H7 (cell line): ENCODE data around the gene ERC2. TPM values are rescaled to one million over a fixed set of nuclear protein-coding genes. Genes with fewer than 3 reads are reported as not detected.

Source experiments
- DNase-seq: peaks from one replicate; pipeline ENCODE4 v3.0.0; 2012
- H3K27me3 ChIP-seq: 2 replicates; pipeline ENCODE4 v1.6.0; 2011; ENCODE audit warnings: mild to moderate bottlenecking, low read length; ENCODE audit not compliant: control insufficient read depth, insufficient read depth
- H3K36me3 ChIP-seq: replicated peaks from 2 replicates; pipeline ENCODE4 v1.5.1; 2011; ENCODE audit warnings: low read length; ENCODE audit not compliant: control insufficient read depth, insufficient read depth
- H3K4me3 ChIP-seq: 2 replicates; pipeline ENCODE4 v1.5.1; 2011; ENCODE audit warnings: low read depth, mild to moderate bottlenecking, control low read depth, low read length, moderate library complexity; ENCODE audit not compliant: insufficient read depth
- total RNA-seq: library from RNA; depleted of rRNA; stranded (reverse); fragments of >200 nt; shearing (Covaris generic); gene quantifications from 2 replicates; pipeline ENCODE4 v1.2.3, GENCODE V29; 2014

The ERC2 gene
- total RNA-seq, 1 experiment from 2014 or later, result 2.4 TPM

DNA sequence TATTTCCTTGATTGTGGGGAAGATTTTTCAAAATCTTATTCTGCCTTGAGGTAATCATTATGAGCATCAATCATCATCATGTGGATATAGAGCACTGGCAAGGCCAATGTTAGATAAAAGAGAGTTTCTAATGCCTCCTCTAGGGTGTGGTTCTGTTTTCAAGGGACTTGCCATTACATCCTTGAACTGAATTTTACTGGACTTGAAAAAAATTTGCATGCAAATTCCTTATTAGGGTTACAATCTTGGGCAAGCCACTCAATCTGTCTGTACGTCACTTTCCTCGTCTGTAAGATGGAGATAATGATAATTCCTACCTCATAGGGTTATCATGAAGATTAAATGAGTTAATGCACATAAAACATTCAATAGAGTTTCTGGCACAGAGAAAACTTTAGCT is 825.0 kb downstream of the ERC2 start:
- no peaks in the 10 kb centered on the region for H3K36me3 ChIP-seq

DNA sequence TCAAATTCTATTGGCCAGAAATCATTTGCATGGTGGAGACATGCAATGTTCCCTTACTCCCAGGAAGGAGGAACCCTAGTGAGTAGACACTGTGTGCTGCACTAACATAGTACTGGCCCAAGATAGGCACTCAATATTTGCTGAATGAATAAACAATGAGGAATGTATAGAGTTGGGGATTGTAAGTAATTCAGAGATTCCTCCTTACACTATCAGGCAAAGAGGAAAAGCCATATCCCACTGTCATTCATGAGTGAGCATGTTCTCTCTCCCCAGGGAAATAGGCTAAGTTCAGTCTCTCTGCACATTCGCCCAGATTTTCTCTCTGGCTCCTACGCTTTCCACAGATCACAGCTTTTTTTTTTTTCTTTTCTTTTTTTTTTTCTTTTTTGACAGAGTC is 826.3 kb downstream of the ERC2 start:
- no peaks in the 10 kb centered on the region for H3K36me3 ChIP-seq
- DNase-seq, result no peak
- no peak overlapping the region for H3K4me3 ChIP-seq
- H3K27me3 ChIP-seq, result no peaks in the 10 kb centered on the region

More for the DNA sequence above, 825.0 kb downstream of the ERC2 start:
- H3K27me3 ChIP-seq, result no peaks in the 10 kb centered on the region
- H3K4me3 ChIP-seq, result no peak overlapping the region
- DNase-seq, result no peak

DNA sequence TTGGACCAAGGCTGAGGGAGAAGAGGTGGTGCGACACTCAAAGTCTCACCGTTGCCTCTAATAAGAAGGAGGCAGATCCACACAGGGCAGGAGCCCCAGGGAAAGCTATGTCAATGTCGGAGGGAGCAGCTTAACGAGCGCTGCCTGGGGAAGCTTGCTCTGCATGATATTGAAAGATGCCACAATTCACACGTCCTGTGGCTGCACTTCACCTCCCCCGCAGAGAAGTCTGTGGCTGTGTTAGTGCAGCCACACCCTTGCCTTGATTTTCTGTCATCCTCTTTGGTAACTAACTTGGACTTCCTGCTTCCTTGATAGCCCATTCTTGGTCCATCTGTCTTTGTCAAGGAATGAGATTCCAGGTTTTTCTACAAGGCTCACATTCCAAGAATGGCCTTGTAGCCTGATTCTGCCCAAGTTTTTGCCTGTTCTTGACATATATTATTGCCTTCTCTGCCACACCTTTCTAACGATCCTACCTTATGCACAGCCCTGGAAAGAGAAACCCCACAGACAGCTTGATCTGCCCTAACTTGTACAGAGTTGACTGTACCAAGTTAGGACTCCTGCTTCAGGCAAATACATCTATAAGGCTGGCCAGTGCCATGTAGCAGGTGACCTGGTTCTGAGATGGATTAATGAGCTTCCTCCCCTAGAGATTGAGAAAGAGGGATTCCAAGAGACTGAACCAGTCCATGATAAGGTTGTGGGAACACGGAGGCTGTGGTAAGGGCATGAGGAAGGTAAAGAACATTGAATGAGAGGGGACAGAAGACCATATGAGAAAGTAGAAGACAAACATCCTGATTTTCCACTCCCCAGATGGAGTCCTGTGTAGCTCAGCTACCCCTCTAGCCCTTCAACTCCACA is 828.1 kb downstream of the ERC2 start:
- H3K36me3 ChIP-seq, result no peaks in the 10 kb centered on the region
- no peak overlapping the region for H3K4me3 ChIP-seq
- H3K27me3 ChIP-seq, result no peaks in the 10 kb centered on the region
- no peak for DNase-seq

DNA sequence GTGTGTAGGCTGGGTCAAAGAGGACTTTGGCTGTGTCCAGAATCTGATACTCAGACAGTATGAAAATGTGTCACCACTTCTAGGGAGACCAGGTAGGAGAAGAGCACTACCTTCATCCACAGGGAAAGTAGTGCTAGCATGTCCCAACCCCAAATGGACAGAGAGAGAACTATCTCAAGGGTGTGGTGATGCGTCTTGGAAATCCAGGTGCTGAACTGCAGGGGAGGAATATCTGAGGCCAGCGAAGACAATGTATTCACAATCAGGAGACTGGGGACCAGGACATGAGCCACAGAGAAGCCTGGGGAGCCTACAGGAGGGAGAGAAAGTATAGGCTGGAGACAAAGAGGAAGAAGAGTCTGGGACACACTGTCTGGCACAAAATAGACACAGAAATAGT is 829.1 kb downstream of the ERC2 start:
- Histone ChIP-seq H3K36me3 (no peaks in the 10 kb centered on the region), H3K27me3 (no peaks in the 10 kb centered on the region), H3K4me3 (no peak overlapping the region)
- no peak for DNase-seq

DNA sequence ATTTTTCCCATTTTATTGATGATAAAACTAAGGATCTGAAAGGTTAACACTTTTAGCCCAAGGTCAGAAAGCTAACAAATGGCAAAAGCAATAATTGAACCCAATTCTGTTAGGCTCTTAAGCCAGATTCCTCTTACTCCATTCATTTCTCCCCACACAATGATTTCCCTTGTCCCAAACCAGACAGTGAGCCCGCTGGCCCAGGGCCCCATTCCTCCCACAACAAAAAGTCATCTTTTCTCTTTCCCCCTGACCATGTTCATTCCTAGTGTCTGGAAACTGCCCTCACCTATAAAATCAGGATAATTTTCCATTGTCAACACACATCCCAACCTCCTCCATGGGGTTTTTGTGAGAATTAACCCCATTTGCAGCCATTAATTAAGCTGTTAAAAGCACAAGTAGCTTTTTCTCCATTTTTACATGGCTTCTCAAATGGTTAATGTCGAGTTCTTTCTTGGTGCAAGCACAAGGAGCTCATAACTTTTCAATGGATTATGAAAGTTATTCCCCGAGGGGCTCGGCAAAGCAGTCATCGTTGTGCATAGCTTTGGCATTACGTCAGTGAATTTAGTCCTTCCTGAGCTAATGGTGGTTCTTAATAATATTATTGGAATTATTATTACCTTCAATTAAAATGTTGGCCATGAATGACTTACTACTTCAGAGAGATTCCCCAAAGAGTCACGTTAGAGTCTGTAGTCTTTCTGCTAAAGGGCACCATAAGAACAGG is 830.2 kb downstream of the ERC2 start:
- H3K4me3 ChIP-seq, result no peak overlapping the region
- H3K36me3 ChIP-seq, result no peaks in the 10 kb centered on the region
- no peak for DNase-seq
- H3K27me3 ChIP-seq, result no peaks in the 10 kb centered on the region

DNA sequence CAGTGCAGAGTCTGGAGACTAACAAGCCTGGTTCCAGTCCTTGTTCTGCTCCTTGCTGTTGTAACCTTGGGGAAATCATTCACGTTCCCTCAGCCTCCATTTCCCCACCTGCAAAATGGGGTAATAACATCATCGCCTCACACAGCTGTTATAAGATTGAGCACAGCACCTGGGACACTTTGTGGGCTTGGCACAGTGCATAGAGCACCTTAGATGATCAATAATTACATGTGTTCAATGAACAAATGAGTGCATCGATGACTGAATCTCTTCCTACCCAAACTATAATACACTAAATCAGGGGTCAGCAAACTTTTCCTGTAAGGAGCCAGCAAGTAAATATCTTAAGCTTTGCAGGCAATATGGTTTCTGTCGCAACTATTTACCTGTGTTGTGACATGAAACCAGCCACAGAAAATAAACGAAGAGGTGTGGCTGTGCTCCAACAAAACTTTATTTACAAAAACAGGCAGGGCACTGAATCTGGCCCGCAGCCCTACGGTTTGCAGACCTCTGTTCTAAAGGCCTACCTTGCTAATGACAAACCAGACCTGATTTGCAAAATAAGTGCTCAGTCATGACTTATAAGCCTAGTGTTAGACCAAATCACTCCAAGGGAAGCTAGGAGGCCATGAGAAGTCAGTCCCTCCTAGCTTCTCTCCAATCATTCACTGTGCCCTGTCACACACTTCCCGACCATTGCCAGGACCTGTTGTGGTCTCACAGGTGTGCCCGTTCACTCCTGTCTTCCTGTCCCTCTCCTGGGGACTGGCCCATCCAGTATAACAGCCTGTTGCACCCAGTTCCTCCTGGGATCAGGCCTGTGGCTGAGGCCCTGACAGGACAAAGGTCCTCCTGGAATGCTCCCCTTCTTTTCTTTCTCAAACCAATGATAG is 831.7 kb downstream of the ERC2 start:
- DNase-seq, result no peak

DNA sequence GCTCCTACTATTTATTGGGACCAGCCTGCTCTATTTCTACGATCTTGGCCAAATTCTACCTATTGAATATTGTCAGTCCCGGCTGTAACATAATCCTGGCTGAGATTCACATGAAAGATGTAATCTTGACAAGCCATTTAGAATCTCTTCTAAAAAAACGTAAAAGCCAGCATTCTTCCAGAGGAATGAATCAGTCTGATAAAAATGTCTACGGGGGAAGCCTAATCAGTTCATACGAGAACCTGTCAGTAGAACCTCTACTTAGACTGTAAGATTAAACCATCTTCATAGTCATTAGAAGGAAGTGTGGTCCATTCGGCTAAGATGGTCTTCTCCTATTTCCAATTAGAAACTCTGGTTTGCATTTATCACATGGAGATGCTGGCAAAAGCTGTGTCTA is 833.9 kb downstream of the ERC2 start:
- no peak overlapping the region for H3K4me3 ChIP-seq
- no peak for DNase-seq
- H3K36me3 ChIP-seq, result no peaks in the 10 kb centered on the region
- H3K27me3 ChIP-seq, result no peaks in the 10 kb centered on the region

More for the DNA sequence above, 831.7 kb downstream of the ERC2 start:
- no peaks in the 10 kb centered on the region for H3K36me3 ChIP-seq
- H3K4me3 ChIP-seq, result no peak overlapping the region
- no peaks in the 10 kb centered on the region for H3K27me3 ChIP-seq

DNA sequence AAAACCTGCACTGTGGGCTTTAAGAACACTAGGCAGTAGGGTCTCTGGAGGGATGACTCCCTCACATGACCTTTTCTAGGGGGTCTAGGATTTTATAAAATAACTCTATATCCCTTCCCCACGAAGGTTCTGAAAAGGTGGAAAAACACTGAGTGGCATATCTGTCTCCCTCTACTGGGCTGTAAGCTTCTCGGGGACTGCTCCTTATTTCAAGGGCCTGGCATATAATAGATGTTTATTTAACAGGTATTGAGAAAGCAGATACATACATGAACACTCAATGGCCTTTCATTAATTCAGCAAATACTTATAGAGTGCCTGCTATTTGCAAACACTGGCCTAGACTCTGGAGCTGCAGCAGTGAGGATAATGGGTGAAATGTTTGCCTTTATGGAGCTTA is 834.9 kb downstream of the ERC2 start:
- no peaks in the 10 kb centered on the region for H3K27me3 ChIP-seq
- no peak for DNase-seq
- no peak overlapping the region for H3K4me3 ChIP-seq
- H3K36me3 ChIP-seq, result no peaks in the 10 kb centered on the region

DNA sequence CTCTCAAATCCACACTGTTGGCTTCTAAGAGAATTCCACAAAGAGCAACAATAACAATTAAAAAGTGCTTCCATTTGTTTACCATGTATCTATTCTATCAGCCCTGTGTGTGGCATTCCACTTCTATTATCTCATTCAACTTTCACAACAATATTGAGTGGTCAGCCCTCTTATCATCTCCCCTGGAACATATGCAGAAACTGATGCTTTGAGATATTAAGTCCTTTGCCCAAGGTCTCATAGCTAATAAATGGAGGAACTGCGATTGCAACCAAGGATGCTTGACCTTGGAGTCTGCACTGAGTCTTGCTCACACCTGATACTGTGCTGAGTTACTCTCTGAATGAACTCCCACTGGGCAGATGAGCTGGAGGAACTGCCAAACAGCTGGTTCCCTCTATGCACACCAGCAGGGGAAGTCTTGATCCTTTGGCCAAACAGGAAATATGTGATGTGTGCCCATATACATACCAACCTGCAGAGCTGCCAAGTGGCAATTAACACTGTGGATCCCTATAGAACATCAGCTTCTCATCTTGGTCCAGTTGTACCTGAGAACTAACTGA is 836.4 kb downstream of the ERC2 start:
- DNase-seq, result no peak
- Histone ChIP-seq H3K27me3 (no peaks in the 10 kb centered on the region), H3K36me3 (no peaks in the 10 kb centered on the region), H3K4me3 (no peak overlapping the region)

DNA sequence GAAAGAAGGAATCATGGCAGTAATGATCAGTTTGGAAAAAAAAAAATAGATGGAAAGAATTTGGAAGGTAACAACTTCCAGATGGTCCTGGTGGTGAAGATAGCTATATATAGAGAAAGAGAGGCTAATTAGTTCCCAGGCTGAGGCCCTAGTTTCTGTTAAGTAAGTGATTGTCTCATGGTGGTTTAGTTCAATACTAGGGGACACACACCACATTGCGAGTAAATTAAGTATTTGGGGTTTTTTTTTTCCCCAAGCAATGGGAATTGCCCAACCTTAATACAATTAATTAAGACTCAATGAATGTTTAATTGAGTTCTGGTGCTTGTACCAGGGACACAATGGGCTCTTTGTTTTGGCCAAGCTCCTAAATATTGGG is 837.4 kb downstream of the ERC2 start:
- Histone ChIP-seq H3K36me3 (no peaks in the 10 kb centered on the region), H3K27me3 (no peaks in the 10 kb centered on the region), H3K4me3 (no peak overlapping the region)
- no peak for DNase-seq

DNA sequence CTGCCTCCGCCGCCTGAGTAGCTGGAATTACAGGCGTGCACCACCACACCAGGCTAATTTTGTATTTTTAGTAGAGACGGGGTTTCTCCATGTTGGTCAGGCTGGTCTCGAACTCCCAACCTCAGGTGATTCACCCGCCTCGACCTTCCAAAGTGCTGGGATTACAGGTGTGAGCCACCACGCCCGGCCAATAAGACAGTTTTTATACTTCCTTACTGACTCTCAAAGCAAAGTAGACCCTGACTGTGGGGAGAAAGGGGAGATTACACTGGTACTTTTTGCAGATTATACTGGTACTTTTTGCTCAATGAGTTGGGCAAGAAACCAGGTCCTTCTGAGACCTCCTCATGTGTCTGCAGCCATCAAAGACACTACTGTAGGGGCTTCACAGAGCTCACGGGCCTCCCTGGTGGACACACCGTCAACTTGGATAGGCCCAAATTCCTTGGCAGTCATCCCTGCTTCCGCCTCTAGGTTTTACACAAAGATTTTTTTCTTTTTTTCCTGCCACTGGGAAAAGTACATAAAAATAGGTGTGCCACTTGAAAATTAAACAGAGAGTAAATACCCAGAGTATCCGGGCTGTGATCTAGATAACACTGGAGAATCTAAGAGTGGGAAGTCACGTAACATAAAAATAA is 837.9 kb downstream of the ERC2 start:
- Histone ChIP-seq H3K27me3 (no peaks in the 10 kb centered on the region), H3K36me3 (no peaks in the 10 kb centered on the region), H3K4me3 (no peak overlapping the region)
- DNase-seq, result peak; percentile 19

DNA sequence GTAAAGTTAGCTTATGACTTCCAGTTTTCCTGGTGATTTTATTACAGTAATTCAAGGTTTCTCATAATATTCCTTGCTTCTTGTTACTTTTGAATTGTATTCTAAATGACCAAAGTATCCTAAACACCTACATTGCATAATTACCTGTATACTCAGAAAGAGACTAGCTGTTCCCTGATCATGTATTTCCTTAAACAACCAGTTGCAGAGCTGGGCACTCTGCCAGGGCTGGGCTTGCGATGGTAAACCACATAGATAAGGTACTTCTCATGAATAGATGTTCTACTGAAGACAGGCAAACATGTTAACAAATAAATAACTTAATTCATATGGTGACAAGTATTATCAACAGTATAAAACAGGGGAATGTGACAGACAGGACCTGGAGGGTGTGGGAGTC is 838.8 kb downstream of the ERC2 start:
- no peaks in the 10 kb centered on the region for H3K27me3 ChIP-seq
- H3K4me3 ChIP-seq, result no peak overlapping the region
- H3K36me3 ChIP-seq, result no peaks in the 10 kb centered on the region
- DNase-seq, result no peak

DNA sequence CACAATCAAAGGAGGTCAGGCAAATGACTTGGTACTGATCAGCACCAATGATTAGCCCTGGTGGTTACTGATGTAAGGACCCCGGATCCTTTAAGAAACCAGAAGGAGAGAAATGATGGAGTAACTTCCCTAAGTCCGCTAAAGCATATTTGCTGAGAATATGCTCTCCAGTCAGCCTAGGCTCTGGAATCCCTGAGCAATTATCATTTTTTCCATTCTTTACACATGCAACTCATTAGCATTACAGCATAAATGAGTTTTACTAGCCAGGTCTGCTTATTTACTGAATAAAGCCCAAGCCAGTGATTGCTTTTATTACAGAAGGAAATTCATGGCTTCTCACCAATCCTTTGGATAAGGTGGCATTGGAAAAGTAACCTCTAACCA is 842.0 kb downstream of the ERC2 start:
- Histone ChIP-seq H3K27me3 (no peaks in the 10 kb centered on the region), H3K4me3 (no peak overlapping the region), H3K36me3 (no peaks in the 10 kb centered on the region)
- no peak for DNase-seq

DNA sequence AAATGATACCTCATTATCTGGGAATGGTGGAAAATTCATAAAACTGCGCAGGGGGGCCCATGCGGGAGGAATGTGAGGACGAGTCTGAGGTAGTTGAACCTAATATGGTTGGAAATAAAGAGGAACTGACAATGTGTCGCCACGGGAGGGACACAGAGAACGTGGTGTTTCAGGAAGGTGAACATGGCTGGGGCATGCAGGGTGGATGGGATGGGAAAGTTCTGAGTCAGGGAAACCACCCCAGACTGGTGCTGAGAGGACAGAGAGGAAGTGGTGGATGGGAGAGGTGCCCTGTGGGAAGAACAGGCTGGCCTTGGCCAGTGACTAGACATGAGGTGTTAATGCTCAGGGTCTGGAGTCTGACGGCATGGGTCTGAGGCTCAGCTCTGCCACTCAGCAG is 844.0 kb downstream of the ERC2 start:
- no peak for DNase-seq
- no peaks in the 10 kb centered on the region for H3K36me3 ChIP-seq
- no peaks in the 10 kb centered on the region for H3K27me3 ChIP-seq
- H3K4me3 ChIP-seq, result no peak overlapping the region
